Measurements from ENCODE around the gene FARP1. TPM values are rescaled to one million over a fixed set of nuclear protein-coding genes. Genes with fewer than 3 reads are reported as not detected.

The FARP1 gene
- total and polyA plus RNA-seq, 2 of the 8 experiments (the other 6 are each of a cell fraction or from before 2014, with no cell fraction given) = 24.7 to 104 TPM

GRCh38 chr13:98260357-98261164 lies 117.7 kb downstream of the FARP1 start:
- no peak overlapping the region for H2BK12ac ChIP-seq (ENCODE audit: low read depth, low read length)
- no peak overlapping the region for H3K56ac ChIP-seq (replicated peaks; ENCODE audit: insufficient read length, low read depth, low read length)
- H3K79me2 ChIP-seq (ENCODE audit: control insufficient read depth in 1 of 2, insufficient read depth in 2 of 2, low read length in 2 of 2) = peaks cover 0 to 40% of the 10 kb centered on the region in 2 experiments; a peak in 2 of 4 replicates
- H3K4me2 ChIP-seq (ENCODE audit: insufficient read depth in 1 of 2, low read depth in 2 of 2, low read length in 2 of 2) = no peak overlapping the region
- 76% methylated on average over 8 of the region's 8 CpGs; no CpG with 5 or more reads in 1 of the 2 experiments for WGBS, 2 experiments (ENCODE audit: extremely low coverage in 1 of 2, insufficient coverage in 1 of 2, insufficient read length in 1 of 2, insufficient replicate concordance in 2 of 2, low coverage in 1 of 2, low lambda C conversion rate in 2 of 2, missing lambda C conversion rate in 1 of 2)
- H3K18ac ChIP-seq (ENCODE audit: extremely low read depth, low read length) = no peak overlapping the region; the same call in 1 of the 2 replicates
- H3K14ac ChIP-seq (ENCODE audit: insufficient read length) = no peak overlapping the region
- H2AFZ ChIP-seq (ENCODE audit: low read length) = no peak overlapping the region
- no peak overlapping the region for H3K4me3 ChIP-seq (ENCODE audit: extremely low read depth in 1 of 4, insufficient read depth in 2 of 4, low read depth in 3 of 4, low read length in 4 of 4)
- no peaks in the 10 kb centered on the region; a peak in 1 of 8 replicates for H3K36me3 ChIP-seq (ENCODE audit: control insufficient read depth in 2 of 4, insufficient read depth in 4 of 4, low read length in 3 of 4)
- H2AK5ac ChIP-seq (ENCODE audit: low read depth, low read length) = no peak overlapping the region
- H4K5ac ChIP-seq (ENCODE audit: insufficient read length, low read depth, low read length) = no peak overlapping the region
- no peak overlapping the region for H2BK20ac ChIP-seq (ENCODE audit: low read length)
- H4K91ac ChIP-seq (replicated peaks; ENCODE audit: insufficient read length, low read length) = no peak overlapping the region
- H3K79me1 ChIP-seq (ENCODE audit: low read depth, low read length) = peaks cover 11% of the 10 kb centered on the region
- no peaks in the 10 kb centered on the region for H3K9me3 ChIP-seq (ENCODE audit: insufficient read depth in 2 of 2, low read depth in 1 of 2, low read length in 1 of 2)
- CTCF ChIA-PET (ENCODE audit: partially characterized antibody) = interaction anchor here (0.6 kb wide), 2 partner anchors 17 to 206 kb away, joined by 3 read pairs; no protein-coding TSS in a partner anchor
- no peak overlapping the region for H3K4ac ChIP-seq (replicated peaks; ENCODE audit: insufficient read length, low read depth, low read length)
- POLR2A ChIA-PET (ENCODE audit: partially characterized antibody) = no interaction called here
- FAIRE-seq = peak; percentile 13
- H3K27me3 ChIP-seq (replicated peaks in 1 of 4; ENCODE audit: control insufficient read depth in 3 of 4, extremely low read depth in 1 of 4, insufficient read depth in 3 of 4, low read length in 3 of 4) = no peaks in the 10 kb centered on the region
- H2BK15ac ChIP-seq (ENCODE audit: low read length) = no peak overlapping the region
- no peak for DNase-seq (ENCODE audit: low read depth in 1 of 2, low spot score in 2 of 2)
- H3K4me1 ChIP-seq (replicated peaks in 1 of 4; ENCODE audit: control insufficient read depth in 3 of 4, insufficient read depth in 4 of 4, low read length in 3 of 4) = peaks cover 2 to 8% (median 4%) of the 10 kb centered on the region in 4 experiments; a peak in 6 of 7 replicates
- no peaks in the 10 kb centered on the region for H4K20me1 ChIP-seq (replicated peaks in 1 of 2; ENCODE audit: control insufficient read depth in 1 of 2, insufficient read depth in 2 of 2, low read length in 2 of 2)
- no peak overlapping the region for H2BK5ac ChIP-seq (ENCODE audit: low read depth, low read length)
- H3K9ac ChIP-seq (replicated peaks in 1 of 4; ENCODE audit: extremely low read depth in 1 of 4, low read depth in 3 of 4, low read length in 3 of 4) = no peak overlapping the region
- no peak overlapping the region for H3K23ac ChIP-seq (ENCODE audit: insufficient read length)
- H3K23me2 ChIP-seq (ENCODE audit: low read depth, low read length) = no peaks in the 10 kb centered on the region; the same call in none of the 2 replicates
- H2BK120ac ChIP-seq (replicated peaks; ENCODE audit: low read depth, low read length) = no peak overlapping the region
- no peak overlapping the region for H3K27ac ChIP-seq (ENCODE audit: low read depth, low read length)
- no peak overlapping the region for H4K8ac ChIP-seq (ENCODE audit: extremely low read depth, insufficient read depth, low read length)
- no peak for TF ChIP-seq ATF2 (IDR thresholded peaks at IDR 0.05; ENCODE audit: low read length)
- TF ChIP-seq BRCA1 (IDR thresholded peaks at IDR 0.05; ENCODE audit: low read depth, low read length) = no peak
- TF ChIP-seq NRF1 (IDR thresholded peaks at IDR 0.05; ENCODE audit: low read depth, low read length) = no peak
- TF ChIP-seq PHF8 (conservative IDR thresholded peaks at IDR 0.05; ENCODE audit: low read depth, low read length) = no peak
- no peak for TF ChIP-seq TCF12 (IDR thresholded peaks at IDR 0.05; ENCODE audit: low read depth, low read length)
- TF ChIP-seq RNF2 (IDR thresholded peaks at IDR 0.05; ENCODE audit: borderline replicate concordance, low read depth, low read length, missing control alignments, poor library complexity, severe bottlenecking) = no peak
- no peak for TF ChIP-seq CBX5 (IDR thresholded peaks at IDR 0.05; ENCODE audit: low read depth, low read length)
- no peak for TF ChIP-seq HDAC6 (IDR thresholded peaks at IDR 0.05; ENCODE audit: low read depth, low read length)
- TF ChIP-seq RBBP5 (IDR thresholded peaks at IDR 0.05; ENCODE audit: borderline replicate concordance, low read depth, low read length) = no peak
- no peak for TF ChIP-seq MAFK (IDR thresholded peaks at IDR 0.05; ENCODE audit: low read depth, low read length)

Data from H1 (cell line).